ENCODE data around the gene ERICH6.

Gene ERICH6

DNA sequence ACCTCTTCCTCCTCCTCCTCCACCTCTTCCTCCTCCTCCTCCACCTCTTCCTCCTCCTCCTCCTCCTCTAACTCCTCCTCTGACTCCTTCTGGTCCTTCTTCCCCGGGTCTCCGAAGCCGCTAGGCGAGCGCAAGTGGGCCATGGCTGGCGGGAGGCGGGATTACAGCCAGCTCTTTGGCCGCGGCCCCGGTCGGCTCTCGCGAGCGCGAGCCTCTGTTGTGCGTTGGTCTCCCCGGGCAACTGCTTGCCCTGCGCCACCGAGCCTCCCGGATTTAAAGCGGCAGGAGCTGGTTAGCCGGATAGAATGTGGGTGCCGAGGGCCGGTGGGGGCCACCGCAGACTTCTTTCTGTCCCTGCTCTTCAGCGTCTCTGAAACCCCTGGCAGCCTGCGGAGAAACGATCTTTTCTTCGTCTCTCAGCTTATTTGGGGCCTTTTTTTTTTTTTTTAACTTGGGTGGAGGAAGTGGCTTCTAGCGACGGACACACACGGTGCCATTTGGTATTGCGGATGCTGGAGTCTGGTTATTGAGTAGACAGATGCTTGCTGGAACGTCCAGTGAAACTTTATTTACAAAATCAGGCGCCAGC lies at the start of gene ERICH6:
Gene ERICH6 (minus strand): TSS at position 165 of the 589 bp plus-strand sequence. CDS start 22 bp downstream, at position 143.
- peak; percentile 16 for DNase-seq

DNA sequence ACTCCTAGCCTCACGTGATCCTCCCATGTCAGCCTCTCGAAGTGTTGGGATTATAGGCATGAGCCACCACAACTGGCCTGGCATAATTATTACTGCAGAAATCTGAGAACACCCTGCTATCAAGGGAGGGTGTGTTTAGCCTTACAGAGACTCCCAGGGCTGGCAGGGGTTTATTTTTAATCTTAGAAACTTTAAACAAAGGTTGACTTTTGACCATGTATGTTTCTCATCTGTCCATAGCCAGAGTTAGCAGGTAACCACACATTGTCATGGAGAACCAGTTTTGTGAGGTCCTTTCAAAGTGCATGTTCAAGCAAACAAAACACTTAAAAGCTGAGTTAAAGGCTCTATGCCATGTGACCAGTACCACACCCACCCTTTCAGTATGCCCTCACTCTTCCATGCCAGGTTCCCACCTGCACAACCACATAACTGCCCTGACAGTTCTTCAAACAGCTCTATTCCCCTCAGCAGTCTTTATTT lies 48.1 kb upstream of the ERICH6 start:
- no peak for DNase-seq

DNA sequence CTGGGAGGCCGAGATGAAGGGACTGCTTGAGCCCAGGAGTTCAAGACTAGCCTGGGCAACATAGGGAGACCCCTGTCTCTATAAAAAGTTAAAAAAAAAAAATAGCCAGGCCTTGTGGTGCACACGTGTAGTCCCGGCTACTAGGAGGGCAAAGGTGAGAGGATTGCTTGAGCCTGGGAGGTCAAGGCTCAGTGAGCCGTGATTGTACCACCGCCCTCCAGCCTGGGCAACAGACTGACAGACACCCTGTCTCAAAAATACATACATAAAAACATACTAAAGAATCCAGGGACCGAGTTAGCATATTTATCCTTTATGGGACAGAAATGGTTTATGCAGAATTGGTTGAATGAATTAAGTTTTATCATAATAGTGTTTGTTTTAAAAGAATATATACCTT lies 45.5 kb upstream of the ERICH6 start:
- no peak for DNase-seq

DNA sequence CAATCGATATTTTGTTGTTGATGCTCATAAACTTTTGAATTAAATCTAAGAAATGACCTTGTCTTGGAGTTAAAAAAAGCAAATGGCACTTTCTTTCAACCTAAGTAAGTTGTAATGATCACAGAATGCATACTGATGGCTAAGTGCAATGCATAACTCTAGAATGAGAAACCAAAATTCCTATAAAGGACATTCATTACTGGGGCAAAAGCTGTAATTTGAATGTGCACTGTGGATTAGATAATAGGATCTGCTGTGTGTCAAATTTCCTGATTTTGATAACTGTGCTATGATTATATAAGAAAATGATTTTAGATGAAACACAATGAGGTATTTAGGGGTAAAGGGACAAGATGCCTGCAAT lies 44.9 kb upstream of the ERICH6 start:
- no peak for DNase-seq

DNA sequence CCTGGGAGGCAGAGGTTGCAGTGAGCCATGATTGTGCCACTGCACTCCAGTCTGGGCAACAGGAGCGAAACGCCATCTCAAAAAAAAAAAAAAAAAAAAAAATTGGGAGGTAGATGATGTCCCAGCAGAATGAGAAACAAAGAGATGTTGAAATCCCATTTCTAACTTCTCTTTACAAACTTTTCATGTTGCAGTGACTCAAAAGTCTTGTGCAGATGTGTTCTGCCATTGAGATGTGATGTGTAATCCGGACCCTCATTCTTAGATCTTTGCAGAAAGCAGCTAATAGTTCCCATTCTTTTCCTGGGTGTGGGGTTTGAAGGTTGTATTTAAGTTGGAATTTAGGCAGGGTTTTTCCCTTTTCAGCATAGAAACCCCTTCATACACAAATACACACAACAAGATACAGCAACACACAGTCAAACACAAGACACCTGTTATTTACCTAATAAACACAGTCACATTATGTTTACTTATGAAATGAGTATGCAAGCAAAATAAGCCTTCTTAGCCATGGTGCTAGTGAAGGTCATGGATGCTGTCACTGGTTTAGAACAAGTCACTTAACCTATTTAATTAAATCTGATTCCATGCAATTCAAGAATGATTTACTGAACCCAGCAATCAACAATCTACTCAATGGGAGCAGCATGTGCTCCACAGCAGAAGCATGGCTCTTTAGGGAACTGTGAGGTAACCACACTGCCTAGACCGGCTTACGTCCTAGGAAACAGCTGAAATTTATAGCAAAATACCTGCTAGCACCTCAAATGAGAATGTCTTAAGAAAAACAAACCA lies 44.4 kb upstream of the ERICH6 start:
- no peak for DNase-seq

DNA sequence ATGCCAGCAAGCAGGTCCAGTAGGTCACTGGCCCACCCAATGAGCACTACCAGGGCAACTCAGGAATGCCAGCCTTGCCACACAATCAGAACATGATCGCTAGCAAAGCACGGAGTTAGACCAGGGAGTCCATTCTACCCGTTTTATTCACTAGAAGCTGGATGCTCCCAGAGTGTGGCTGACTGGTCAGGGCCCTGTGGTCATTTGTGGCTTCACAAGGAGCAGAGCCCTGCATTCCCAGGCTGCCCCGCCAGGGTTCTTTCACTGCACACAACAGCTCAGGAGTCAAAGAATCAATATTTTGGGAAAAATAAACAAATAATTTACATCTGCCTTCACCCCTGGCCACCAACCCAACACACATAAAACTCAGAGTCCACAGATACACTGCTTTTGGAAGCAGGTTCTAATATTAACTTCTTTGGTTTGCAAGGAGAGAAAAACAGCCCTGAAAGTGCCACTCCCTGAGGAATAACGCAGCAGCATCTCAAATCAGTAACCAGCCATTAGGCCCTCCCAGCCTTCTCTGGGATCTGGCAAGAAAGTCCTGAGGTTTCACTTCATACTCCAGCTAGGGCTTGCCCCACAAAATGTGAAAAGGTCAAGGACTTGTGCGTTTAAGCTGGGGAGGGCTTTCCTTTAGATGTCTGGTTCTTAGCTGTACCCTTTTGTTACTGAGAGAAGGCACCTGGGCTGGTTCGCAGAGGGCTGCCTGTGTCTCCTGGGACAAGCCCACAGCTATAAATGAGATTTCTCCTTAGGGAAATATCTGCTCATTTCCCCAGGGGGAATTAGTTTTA lies 43.3 kb upstream of the ERICH6 start:
- no peak for DNase-seq

DNA sequence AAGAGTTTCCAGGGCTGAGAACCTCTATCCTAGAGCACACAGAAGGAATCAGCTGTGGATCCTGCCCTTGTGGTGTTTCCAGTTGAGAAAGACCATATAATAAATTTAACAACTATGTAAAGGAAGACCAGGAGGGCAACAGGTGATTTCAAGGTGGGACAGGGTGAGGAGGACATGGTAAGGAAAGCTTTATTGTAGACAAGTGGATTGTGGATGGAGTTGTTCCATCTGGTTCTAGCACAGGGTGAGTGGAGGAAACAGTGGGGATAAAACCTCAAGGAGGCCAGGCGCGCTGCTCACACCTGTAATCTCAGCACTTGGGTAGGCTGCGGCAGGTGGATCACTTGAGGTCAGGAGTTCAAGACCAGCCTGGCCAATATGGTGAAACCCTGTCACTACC lies 42.1 kb upstream of the ERICH6 start:
- no peak for DNase-seq

DNA sequence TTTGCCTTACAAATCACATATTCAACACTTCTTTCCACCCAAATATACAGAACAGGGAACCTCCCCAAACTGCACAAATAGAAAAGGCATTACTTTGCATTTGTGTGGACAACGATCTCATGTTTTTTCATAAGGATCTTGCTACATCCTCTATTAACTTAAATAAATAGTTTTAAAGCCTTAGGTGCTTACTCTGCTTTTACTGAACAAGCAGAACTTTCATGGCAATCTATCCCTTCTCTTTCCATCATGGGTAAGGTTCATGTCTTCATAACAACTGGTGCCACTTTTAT lies 41.1 kb upstream of the ERICH6 start:
- DNase-seq = no peak

DNA sequence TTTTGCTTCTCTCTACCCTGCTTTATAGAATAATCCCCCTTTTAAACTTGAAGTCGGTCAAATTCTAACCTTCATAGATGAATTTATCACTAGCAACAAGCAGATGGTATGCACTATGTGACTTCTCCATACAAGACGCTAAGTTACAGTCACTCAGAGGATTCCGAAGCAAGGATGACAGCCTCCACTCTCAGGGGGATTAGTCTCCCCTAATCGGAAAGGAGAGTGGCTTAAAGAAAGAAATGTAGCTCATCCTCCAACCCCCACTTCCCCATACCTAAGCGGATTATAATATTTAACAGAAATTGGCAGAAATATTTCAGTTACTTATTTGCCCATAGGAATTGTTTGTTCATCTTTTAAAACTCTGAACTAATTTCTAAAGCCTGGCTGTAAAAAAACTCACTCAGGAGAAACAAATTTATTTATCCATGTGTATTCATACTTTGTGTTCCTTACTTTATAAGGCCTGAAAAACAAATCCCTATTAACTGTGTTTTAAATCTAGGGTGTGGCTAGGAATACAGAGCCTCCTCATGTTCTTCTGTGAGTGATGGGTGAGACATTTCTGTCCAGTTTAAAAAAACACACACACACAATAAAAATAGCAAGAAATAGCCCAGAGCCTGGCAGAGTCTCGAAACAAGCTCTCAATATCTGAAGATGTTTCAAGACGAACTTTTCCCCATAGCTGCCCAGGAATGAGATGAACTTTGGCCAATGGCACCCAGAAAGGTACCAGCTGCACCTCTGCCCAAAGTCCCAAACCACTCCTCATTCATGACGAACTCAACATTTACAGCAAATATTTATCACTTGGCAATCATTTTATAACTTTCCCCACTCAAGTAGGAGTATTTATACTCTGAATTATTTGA lies 40.6 kb upstream of the ERICH6 start:
- no peak for DNase-seq

DNA sequence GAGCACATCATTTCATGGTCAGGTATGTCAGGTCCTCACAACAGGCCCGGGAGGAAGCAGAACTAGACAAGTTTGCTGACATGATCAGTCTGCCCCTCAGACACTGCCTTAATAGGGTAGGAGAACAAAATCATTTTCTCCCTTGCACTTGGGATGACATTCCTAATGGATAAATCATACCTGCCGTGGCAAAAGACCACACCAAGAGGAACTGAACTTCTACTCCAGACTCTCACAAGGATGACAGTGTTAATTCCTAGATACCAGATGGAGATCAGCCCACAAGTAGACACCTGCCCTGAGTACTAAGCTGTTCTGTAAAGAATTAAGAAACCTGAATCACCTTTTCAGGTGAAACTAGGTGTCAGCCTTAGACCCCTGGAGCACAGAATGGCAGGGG lies 39.8 kb upstream of the ERICH6 start:
- DNase-seq = no peak

DNA sequence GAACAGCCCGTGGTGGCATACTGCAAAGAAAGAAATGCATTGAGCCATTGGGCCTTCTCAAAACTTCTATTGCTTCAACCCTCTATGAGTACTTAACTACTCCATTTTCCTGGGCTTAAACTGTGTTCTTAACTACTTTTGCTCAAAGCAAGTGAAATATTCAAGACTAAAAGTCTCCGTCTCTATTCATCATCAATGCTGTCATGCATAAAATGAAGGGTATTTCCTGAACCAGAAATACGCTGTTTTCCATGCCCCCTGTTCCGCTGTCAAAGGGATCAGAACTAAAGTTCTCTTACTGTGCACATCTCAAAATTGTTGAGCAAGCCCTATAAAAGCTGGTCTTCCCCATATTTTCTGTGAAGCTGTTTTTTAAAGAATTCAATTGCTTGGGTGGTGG lies 39.0 kb upstream of the ERICH6 start:
- no peak for DNase-seq

DNA sequence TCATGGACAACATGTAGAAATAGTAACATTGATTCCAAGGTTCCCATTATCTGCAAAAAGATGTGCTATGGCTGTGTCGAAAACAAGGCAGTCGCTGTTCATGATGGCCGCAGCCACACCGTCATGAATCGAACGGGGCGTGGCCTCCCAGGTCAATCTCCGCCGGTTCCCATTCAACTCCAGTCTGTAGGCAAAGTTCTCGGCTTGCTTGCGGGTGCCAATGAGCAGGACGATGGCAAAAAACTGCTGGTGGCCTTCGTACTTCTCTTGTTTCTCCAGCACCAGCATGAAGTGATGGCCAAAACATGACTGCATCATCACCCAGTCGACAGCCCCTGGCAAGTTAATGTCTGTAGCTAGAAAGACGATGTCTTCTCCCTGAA lies 38.4 kb upstream of the ERICH6 start:
- no peak for DNase-seq

DNA sequence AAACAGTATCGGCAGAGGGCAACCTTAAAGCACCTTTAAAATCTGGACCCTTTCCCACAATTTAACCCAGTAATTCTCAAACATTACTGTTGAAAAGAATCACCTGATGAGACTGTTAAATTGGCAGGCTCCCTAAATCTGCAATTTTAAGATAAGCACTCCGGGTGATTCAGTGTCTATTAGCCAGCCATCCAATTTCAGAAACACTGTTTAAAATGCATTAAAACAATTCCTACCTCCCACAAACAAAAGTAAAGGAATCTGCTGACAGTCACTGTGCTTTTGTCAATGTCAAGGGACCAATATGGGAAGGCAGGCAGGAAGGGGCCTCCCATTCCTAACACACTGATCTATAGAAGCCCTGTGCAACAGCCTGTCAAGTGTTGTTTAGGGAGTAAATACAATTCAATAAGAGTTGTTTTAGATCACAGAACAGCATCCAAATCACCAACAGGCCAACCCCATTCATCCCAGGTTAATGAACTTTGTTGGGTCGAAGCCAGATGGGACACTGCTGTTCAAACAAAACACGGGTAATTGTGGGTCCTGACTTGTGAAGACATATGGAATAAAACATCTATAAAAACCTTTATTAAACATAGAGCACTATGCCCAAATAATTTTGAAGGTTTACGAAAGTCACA lies 37.9 kb upstream of the ERICH6 start:
- DNase-seq = no peak

DNA sequence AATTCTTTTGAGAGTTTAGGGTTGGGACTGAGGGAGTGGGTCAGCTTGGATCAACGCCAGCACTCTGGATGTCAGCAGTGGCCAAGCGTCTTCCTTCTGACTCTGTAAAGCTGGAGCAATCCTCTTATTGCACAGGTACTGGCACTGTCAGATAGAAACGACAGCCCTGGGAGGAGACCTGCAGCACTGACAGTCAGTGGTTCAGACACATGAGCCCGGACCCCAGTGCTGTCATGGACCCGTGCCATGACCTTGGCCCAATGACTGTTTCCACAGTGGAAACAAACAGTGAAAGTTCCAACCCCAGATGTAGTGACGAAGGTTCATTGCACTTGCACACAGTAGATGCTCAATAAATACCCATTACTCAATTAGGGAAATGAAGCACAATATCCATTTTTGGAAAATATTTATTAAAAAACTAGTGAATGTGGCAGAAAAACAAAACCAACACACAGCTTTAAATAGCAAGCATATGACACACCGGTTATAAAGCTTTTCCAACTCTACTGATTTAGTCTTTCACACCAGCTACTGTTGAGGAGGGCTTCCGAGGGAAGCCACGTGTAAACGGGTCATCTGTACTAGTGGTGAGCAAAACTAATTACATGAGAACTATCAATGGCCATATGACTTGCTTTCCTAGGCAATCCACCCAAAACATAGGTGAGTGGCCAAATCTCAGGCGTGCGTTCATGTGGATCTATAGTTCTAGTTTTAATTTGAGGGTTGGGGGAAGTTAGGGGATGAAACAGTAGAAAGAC lies 37.2 kb upstream of the ERICH6 start:
- DNase-seq = no peak

DNA sequence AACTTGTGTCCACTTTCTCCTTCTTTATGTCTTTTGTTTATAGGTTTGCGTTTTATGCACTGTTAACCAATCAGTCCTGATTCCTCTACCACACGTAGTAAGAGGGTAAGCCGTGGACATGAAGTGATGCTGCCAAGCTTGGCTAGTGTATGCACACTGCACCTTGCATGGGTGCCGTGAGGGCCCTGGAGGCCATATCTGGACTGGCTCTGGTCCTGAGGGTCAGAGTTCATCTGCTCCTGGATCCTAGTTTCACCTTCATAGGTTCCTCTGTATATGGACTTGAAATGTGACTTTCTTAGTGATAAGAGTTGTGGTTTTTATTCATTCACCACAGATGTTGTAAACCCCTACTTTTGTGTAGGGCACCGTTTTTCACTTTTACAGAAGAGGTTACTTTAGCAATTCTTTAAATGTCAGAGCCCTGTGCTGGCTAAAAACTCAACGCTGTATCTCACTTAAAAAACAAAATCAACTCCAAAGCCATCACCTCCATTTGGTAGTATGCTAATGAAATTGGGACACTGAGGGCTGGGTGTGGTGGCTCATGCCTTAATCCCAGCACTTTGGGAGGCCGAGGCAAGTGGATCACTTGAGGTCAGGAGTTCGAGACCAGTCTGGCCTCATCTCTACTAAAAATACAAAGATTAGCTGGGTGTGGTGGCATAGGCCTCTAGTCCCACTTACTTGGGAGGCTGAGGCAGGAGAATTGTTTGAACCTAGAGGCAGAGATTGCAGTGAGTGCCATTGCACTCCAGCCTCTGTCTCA lies 36.3 kb upstream of the ERICH6 start:
- no peak for DNase-seq

DNA sequence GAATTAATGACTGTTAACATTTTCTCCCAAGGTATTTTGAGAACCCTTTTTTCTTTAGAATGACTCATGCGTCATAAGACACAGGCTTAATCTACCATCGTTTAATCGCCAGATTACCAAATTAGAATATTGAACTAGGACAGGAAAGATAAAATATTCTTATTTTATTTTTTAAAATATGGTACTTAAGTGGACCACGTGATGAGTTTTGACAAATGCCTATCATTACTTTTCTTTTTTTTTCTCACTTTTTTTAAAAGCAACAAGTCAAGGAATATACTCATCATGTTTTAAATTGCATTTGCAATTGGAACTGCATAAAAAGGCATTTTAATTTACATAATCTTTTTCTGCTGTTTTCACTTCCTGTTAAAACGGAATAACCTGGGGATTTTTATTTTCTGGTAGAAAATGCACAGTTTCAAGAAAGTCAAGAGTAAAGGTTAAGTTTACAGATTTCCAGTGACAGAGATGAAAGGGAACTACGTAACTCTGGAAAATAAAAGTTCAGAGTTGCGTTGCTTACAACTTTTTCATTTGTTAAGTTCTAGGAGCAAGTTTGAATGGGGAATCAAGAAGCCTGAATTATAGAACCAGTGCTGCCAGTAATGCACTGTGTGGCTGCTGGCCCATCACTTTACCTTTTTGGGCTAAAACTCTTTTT lies 35.6 kb upstream of the ERICH6 start:
- DNase-seq = no peak

DNA sequence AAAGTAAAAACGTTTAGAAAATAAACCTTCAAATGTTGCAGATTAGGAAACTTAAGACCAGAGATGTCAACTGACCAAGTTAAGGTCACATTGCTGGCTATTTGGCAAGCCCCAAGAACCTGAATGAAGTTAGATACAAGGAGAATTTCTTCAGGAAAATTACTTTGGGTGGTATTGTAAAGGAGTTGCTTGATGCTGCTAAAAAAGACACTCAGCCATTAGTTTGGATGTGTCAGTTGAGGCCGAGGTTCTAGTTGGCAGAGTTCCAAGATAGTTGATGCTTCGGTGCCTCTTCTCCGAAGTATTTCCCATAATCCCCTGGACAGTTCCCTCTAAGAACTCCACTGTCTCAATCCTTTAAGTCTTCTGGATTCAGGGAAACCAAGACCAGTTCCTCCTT lies 35.0 kb upstream of the ERICH6 start:
- DNase-seq = no peak

DNA sequence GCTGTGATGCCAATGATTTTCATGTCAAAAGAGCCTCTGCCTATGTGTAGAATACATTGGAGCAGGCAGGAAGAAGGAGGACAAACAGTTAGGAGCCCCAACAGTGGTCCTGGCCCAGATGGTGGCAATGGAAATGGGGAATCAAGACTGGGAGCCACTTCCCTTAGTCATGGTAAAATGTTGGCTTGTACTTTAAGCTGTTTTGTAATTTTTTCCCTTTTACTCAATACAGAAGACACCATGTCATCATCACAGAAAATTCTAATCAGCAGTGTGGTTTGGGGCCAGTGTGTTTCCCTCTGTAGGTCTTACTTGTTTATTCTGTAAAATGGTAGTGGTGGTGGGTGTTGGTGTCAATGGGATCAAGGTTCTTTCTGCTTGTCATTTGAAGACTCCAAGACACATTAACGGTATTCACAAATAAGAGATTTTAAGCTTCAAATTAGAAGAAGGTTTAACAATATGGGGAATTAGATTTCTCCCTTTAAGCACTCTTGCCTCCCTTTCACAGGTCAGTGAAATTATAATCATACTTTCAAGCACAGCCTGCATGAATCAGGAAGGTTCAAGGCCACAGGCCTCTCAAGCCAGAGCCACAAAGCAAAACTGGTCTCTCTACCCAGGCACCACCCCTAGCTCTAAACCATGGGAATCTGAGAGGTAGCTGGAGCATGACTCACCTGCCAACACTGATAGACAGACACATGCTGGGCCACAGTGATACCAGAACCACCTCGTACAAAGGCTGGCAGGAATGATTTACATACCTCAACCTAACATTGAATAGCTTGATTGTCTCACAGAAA lies 34.4 kb upstream of the ERICH6 start:
- no peak for DNase-seq
